GM18499 (cell line): ENCODE measurements around the gene KLF16.
"Not testable (repeated sequence)": the region's sequence is repeated elsewhere in the genome, so short reads cannot be mapped to it uniquely, and the experiment has no call there.

Experiments used
- ATAC-seq: cut with Tn5 transposase; IDR thresholded peaks from one replicate; pipeline ENCODE4 v1.9.1; 2021; ENCODE audit warnings: moderate number of reproducible peaks; ENCODE audit not compliant: insufficient read depth, unreplicated experiment

KLF16 gene

DNA sequence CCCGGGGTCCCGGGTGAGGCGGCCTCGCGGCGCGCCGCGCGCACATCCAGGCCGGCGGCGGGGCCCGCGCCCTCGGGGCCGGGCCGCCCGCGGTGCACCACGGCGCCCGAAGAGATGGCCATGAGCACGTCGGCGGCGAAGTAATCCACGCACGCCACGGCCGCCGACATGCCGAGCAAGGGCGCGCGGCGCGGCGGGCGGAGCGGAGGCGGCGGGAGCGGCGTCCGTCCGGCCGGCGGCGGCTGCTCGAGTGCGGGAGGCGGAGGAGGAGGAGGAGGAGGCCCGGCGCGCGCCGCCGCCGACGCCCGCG is at the start of gene KLF16:
Gene KLF16 (minus strand): TSS at position 252 of the 310 bp plus-strand sequence. CDS start 82 bp downstream, at position 170.
- ATAC-seq: no peak

DNA sequence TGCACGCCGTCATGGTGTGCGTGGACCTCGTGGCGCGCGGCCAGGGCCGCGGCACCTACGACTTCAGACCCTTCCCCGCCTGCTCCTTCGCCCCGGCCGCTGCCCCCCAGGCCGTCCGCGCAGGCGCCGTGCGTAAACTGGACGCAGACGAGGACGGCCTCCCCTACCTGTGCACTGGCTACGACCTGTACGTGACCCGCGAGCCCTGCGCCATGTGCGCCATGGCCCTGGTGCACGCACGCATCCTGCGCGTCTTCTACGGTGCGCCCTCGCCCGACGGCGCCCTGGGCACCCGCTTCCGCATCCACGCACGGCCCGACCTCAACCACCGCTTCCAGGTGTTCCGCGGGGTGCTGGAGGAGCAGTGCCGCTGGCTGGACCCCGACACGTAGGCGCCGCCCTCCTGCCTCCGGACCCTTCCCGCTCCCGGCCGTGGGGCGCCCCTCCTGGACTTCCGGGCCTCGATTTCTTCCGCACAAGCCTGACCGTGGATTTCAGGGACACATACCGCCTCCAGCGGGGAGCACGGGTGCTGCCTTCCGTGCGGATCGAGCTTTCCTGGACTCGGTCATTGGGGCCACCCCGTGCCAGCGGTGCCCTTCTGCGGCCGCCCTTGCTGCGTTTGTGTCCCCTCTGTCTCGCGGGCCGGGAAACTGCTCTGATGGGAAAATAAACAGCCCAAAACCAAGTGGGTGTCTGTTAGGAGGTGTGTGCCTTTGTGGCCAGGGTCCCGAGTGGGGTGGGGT is 49.6 kb upstream of the KLF16 start:
- ATAC-seq: no peak

DNA sequence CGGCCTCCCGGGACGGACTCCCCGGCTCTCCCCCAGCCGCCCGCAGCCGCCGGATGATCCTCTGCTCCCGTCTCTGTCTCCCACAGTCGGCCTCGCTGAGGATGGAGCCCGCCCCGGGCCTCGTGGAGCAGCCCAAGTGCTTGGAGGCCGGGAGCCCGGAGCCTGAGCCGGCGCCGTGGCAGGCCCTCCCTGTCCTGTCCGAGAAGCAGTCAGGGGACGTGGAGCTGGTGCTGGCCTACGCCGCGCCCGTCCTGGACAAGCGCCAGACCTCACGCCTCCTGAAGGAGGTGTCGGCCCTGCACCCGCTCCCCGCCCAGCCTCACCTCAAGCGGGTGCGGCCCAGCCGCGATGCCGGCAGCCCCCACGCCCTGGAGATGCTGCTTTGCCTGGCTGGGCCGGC is 48.6 kb upstream of the KLF16 start:
- ATAC-seq: no peak

DNA sequence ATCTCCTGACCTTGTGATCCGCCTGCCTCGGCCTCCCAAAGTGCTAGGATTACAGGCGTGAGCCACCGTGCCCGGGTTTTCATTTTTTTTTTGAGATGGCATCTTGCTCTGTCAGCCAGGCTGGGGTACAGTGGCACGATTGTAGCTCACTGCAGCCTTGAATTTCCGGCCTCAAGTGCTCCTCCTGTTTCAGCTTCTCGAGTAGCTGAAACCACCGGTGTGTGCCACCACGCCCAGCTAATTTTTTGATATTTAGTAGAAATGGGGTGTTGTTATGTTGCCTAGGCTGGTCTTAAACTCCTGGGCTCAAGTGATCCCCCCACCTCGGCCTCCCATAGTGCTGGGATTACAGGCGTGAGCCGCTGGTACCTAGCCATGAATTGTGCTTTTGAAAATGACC is 47.7 kb upstream of the KLF16 start:
- ATAC-seq: no peak

DNA sequence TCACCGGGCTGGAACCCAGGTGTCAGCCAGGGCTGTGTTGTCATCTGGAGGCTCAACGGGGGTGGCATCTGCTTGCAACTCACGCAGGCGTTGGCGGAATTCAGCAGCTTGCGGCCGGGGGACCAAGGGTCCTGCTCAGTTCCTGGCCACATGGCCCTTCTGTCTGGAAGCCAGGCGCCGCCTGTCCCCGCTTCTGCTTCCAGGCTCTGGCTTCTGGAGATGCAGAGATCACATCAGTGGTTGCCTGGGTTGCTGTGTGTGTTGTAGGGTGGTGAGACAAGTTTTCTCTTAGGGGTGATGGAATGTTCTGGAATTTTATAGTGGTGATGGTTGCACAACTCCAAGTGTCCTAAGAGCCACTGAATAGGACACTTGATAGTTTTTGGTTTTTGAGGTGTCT is 46.8 kb upstream of the KLF16 start:
- ATAC-seq: no peak

DNA sequence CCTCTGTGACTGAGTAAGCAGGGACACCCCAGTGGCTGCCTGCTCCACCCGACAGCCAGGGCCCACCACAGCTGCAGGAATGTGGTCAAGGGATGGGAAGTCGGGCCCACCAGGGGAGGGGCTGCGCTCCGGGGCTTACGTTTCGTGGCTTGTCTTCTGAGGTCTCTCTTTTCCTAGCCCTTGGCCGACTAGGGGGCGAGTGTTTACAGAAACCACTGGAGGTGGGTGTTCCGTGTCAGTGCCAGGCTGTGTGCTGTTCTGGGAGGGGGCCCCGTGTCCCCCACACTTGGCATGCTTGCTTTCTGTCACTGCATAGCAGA is 46.3 kb upstream of the KLF16 start:
- no peak for ATAC-seq

DNA sequence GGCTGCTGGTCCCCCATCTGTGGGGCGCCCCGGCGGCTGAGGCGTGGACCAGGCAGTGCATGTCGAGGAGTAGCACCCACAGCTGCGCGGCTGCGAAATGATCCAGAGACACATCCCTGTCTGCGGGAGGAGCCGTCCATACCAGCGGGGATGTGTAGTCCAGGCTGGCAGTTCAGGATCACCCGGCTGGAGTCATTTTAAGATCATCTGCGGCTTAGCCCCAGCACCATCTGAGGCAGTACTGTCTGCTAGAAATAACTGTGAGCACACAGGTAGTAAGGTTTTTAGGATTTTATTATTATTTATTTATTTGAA is 44.9 kb upstream of the KLF16 start:
- ATAC-seq: no peak

DNA sequence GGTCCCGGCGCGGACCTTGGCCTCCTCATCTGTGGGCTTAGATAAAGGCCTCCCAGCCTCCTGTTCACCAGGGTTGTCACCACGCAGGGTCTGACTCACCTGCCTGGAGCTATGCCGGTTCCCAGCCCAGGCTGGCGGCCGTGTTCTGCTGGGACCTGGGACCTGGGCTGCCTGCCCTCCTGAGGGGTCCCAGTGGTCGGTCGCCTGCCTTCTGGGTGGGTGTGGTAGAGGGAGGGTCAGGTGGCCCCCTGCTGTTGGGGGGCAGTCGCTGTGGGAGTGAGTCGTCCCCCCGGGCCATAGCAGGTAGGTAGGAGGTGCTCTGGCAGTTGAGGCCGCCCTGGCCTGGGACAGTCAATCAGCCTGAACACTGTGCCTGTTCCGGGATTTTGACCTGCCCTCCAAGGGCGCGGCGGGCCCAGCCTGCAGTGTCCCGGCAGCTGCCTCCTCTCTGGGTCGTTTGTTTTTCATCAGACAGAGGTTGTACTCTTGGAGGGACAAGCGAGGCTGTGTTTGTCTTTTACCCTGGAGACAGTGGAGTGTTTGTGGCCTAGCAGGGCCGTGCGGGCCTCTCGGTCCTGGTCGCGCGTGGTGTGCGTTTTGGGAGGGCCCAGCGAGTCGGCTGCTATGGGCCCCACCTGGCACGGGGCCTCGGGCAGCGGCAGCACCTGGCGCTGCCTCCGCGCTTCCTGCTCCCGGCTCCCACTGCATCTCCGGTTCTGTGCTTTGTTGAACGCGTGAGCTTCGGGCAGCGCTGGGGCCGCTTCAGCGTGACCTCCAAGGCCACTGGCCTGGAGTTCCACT is 44.4 kb upstream of the KLF16 start:
- ATAC-seq: no peak

DNA sequence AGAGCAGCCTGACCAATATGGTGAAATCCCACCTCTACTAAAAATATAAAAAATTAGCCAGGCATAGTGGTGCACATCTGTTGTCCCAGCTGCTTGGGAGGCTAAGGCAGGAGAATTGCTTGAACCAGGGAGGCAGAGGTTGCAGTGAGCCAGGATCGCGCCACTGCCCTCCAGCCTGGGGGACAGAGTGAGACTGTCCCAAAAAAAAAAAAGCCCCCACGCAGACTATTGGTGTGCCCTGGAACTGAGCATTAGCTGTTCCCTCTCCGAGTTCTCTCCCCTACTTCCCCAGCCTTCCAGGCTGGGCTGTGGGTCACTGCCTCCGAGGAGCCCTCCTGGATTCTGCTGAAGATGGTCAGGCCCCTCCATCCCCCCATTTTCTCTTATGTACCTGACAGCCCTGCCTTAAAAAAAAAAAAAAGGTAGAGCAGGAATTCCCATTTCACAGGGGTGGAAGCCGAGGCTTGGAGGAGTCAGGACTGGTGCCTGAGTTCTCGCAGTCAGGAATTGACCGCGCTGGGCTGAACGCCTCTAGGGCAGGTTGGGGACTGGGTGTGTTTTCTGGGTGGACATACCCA is 43.7 kb upstream of the KLF16 start:
- ATAC-seq: no peak

DNA sequence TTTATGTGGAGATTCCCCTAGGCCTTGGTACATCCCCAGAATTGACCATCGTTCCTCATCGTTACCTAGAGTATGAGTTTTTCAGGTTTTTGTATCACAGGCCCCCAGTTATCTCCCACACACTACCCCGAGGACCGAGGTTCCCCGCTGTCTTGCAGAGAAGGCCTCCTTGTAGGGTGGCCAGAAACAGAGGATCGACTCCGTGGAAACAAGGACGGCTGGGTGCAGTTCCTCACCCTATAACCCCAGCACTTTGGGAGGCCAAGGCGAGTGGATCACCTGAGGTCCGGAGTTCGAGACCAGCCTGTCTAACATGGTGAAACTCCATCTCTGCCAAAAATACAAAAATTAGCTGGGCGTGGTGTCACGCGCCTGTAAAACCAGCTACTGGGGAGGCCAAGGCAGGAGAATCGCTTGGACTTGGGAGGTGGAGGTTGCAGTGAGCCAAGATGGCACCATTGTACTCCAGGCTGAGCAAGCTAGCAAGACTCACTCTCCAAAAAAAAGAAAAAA is 42.5 kb upstream of the KLF16 start:
- no peak for ATAC-seq

DNA sequence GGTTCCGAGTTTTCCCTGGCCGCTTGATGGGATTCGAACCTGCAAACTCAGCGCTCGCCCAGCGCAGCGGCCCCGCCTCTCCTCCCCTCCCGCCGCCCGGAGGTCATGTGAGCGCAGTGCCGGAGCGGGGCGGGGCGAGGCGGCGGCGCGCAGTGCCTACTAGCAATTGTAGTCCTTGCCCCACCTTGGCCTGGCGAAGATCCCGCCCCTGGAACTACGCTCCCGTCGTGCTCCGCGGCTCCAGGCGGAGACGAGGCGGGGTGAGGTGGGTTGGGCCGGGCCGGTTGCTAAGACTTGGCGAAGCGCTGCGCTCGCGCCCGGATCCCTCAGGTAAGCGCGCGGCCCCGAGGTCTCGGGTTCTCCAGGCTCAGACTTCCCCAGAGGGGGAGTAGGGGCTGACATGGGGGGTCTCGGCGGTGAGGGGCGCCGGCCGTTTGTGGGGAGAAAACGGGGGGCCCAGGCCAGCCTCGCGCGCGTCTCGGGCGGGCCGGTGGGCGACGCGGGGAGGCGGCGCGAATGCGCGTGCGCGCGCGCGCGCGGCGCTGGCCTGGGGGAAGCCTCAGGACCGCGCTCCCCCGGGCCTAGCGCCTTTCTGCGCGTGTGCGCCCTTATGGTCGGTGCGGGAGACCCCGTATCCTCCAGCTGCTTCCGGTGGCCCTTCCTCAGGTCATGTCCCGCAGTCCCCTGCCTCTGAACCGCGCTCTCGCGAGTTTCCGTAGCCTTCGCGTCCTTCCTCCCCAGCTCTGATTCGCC is 41.9 kb upstream of the KLF16 start, which contains the start of the genes ADAT3 and SCAMP4:
Gene ADAT3 (plus strand): TSS at position 290 of the 753 bp plus-strand sequence. CDS start 6,649 bp downstream, outside the sequence.
Gene SCAMP4 (plus strand): TSS at position 290 of the 753 bp plus-strand sequence. CDS start 9,621 bp downstream, outside the sequence.
- peak; percentile 46 for ATAC-seq

DNA sequence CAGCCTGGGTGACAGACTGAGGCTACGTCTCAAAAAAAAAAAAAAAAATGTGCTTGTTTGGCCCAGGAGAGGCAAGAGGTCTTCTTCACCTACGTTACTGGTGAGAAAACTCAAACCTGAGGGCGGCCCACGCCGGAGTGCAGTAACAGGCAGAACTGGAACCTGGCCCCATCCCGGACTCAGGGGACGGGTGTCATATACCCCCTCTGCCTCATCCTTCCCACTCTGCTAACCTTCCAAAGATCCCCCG is 41.4 kb upstream of the KLF16 start:
- ATAC-seq: peak; percentile 19

DNA sequence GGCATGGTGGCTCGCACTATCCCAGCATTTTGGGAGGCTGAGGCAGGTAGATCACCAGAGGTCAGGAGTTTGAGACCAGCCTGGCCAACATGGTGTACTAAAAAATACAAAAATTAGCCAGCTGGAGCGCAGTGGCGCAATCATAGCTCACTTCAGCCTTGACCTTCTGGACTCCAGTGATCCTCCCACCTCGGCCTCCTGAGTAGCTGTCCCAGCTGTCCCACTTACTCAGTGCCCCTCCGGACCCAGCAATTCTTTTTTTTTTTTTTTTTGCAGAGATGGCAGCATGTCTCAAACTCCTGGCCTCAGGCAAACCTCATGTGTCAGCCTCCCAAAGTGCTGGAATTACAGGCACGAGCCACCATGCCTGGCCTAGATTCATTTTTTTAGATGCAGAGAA is 39.5 kb upstream of the KLF16 start:
- no peak for ATAC-seq

DNA sequence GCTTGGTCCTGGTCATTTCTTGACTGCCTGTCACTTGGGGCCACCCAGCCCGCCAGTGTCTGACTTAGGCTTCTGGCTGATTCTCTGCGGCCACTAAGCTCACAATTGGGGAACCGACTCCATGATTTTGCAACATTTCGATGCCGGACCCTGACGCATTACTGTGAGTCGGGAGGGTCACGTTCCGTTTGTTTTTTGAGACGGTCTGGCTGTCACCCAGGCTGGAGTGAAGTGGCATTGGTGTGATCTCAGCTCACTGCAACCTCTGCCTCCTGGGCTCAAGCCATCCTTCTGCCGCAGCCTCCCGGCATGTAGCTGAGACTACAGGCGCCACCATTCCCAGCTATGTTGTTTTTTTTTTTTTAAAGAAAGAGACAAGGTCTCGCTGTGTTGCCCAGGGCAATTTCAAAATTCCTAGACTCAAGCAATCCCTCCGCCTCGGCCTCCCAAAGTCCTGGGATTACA is 38.6 kb upstream of the KLF16 start:
- no peak for ATAC-seq

DNA sequence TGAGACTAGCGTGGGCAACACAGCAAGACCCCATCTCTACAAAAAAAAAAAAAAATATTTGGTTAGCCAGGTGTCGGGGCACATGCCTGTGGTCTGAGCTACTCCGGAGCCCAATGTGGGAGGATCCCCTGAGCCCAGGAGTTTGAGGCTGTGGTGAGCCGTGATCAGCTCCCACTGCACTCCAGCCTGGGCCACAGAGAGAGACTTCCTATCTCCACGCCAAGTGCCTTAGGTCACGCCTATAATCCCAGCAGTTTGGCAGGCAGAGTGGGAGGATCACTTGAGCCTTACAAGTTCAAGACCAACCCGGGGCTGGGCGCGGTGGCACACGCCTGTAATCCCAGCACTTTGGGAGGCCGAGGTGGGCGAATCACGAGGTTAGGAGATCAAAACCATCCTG is 33.1 kb upstream of the KLF16 start:
- ATAC-seq: no peak

DNA sequence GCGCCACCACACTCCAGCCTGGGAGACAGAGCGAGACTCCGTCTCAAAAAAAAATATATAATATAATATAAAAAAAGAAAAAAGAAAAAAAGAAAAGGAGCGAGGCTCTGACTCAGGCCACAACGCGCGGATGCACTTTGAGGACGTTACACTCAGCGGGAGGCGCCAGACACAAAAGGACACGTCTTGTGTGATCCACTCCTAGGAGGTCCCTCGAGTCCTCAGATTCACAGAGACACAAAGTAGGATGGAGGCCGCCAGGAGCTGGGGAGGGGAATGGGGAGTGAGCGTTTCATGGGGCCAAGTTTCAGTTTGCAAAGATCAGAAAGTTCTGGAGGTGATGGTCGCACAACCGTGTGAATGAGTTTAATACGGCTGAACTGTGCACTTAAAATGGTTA is 30.4 kb upstream of the KLF16 start:
- no peak for ATAC-seq

DNA sequence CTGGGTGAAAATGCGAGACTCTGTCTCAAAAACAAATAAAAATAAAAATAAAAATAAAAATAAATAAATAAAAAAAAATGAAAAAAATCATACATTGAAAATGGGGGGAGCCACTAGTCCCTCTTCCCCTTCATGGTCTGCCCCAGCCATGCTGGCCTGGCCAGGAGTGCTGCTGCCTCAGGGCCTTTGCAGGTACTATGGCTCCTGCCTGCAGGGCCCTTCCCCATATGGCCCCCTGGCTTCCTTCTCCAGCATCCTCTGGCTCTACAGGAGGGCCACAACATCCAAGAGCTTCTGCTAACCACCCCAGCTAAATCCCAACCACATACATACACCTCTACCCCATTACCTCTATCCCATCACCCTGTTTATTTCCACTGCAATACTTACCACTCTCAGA is 26.5 kb upstream of the KLF16 start:
- ATAC-seq: no peak

DNA sequence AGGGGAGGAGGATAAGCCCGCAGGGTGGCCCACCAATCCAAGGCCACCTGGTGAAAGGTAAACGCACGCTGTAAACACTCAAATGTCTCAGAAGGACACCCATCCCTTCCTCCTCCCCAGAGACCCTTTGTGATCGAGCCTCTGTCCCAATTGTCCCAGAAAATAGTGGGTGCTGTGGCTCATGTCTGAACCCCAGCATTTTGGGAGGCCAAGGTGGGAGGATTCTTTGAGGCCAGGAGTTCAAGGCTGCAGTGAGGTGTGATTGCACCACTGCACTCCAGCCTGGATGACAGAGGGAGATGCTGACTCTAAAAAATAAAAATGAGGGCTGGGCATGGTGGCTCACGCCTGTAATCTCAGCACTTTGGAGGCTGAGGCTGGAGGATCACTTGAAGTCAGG is 25.0 kb upstream of the KLF16 start:
- no peak for ATAC-seq

DNA sequence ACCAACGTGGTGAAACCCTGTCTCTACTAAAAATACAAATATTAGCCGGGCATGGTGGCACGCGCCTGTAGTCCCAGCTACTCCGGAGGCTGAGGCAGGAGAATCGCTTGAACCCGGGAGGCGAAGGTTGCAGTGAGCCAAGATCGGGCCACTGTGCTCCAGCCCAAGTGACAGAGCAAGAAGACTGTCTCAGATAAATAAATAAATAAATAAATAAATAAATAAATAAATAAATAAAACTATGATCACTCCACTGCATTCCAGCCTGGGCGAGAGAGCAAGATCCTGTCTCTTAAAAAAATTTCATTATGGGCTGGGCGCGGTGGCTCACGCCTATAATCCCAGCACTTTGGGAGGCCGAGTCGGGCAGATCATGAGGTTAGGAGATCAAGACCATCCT is 23.0 kb upstream of the KLF16 start:
- not testable (repeated sequence) for ATAC-seq

DNA sequence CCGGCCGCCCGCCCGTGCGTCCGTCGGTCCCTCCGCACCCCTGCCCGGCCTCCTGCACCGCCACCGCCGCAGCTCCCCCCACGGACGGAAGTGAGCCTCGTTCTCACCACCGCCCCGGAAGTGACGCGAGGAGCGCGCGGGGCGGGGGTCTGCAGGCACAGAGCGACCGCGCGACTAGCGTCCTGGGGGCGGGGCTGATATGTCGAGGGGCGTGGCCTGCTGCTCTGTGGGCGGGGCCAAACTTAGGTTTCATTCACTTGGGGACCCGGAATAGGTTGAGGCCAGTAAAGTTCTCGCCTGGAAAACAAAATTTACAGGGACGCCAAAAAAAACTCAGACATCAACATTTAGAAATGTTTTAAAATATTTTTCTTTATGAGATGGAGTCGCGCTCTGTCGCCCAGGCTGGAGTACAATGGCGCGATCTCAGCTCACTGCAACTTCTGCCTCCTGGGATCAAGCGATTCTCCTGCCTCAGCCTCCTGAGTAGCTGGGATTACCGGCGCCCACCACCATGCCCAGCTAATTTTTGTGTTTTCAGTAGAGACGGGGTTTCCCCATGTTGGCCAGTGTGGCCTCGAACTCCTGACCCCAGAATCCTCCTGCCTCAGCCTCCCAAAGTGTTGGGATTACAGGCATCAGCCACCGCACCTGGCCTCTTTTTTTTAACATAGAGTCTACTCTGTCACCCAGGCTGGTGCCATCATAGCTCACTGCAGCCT is 22.2 kb upstream of the KLF16 start, which contains the start of gene ABHD17A:
Gene ABHD17A (minus strand): TSS at position 99 of the 722 bp plus-strand sequence. CDS start 3,930 bp downstream, outside the sequence.
- ATAC-seq: not testable (repeated sequence)
